ENCODE measurements around the gene MSI2.
"Not testable (repeated sequence)": the region's sequence is repeated elsewhere in the genome, so short reads cannot be mapped to it uniquely, and the experiment has no call there.

MSI2 gene

DNA sequence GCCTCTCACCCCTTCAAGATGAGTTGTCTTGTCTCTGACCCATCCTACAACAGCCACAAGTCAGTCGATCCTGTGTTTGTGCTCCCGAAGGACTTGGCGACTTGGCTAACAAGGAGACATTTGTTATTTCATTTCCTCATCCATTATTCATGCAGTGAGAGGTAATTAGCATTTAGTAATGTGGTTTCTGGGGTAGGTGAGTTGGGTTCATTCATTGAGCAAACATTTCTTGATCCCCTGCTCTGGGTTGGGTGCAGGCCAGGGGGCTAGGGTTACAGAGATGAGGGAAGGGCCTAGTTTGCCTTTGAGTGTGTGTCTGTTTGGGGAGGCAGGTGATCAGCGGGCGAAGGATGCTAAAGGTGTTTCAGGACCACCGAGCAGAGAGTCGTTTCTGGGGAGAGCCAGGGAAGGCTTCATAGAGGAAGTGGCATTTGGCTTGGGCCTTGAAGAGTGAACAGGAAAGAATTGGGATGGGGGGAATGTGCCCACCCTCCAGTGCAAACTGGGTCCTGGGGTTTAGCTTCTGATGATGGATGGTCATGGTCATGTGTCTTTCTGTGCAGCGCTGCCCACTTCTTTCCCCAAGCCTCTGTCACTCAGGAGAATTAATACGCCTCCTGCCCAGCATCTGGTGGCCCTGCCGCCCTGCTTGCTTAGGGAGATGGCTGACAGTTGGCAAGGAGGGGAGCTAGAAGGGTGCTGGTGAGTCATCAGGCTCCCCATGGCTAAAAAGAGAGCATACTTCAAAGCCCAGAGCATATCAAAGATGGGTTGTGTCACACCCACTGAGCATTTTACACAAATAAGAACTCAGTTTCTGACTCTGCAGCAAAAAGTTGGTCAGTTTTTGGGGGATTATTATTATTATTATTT lies 38.5 kb downstream of the MSI2 start:
- DNase-seq = peak; percentile 21

DNA sequence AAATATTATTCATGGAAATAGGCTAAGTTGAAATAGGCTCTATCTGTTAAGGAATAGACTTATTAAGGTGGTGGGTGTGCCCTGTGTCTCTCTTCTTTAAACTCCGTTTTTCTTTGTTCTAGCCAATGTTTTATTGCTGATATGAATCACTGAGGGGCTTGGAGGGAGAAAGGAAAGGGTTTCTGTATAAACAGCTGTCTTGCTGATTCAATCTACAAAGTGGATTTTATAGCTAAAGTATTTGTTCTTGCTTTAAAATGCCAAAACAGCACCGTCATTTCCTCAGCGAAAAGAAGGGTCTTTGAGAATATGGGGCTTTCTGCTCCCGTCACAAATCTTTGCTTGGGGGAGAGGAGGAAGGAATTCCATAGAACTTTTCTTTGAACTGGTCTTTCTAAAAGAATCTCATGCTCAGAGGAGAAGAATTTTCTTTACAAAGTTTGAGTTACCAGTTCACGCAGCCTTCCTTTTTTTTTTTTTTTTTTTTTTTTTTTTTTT lies 39.3 kb downstream of the MSI2 start:
- no peak for DNase-seq

DNA sequence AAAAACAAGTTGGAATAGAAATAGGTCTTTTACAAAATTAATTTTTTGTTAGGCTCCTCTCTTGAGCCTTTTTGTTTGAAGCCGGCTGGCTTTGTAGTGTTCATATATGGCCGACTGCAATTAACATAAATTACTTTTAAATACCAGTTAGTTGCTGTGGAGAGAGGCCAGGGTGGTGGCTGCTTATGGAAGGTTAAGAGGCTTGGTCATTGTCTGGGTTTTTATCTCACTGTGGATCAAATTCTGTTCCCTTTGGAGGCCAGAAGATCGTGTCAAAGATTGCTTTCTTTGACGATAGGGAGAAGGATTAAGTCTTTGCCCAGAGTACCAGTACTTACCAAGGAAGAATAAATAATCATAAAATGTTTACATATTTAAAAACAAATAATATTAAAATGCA lies 39.9 kb downstream of the MSI2 start:
- DNase-seq = no peak

DNA sequence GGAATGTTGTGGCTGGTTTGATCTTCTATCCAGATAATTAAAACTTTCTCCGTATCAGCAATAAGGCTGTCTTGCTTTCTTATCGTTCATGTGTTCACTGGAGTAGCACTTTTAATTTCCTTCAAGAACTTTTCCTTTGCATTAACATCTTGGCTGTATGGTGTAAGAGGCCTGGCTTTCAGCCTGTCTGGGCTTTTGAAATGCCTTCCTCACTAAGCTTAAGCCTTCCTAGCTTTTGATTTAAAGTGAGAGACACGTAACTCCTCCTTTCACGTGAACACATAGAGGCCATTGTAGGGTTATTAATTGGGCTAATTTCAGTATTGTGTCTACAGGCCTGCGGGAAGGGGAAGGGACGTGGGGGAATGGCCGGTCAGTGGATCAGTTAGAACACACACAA lies 42.9 kb downstream of the MSI2 start:
- DNase-seq = no peak

DNA sequence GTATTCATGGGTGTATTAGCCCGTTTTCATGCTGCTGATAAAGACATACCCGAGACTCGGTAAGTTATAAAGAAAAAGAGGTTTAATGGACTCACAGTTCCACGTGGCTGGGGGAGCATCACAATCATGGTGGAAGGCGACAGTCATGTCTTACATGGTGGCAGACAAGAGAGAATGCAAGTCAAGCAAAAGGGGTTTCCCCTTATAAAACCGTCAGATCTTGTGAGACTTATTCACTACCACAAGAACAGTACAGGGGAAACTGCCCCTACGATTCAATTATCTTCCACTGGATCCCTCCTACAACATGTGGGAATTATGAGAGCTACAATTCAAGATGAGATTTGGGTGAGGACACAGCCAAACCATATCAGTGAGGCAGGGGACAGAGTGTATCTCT lies 44.3 kb downstream of the MSI2 start:
- DNase-seq = not testable (repeated sequence)

DNA sequence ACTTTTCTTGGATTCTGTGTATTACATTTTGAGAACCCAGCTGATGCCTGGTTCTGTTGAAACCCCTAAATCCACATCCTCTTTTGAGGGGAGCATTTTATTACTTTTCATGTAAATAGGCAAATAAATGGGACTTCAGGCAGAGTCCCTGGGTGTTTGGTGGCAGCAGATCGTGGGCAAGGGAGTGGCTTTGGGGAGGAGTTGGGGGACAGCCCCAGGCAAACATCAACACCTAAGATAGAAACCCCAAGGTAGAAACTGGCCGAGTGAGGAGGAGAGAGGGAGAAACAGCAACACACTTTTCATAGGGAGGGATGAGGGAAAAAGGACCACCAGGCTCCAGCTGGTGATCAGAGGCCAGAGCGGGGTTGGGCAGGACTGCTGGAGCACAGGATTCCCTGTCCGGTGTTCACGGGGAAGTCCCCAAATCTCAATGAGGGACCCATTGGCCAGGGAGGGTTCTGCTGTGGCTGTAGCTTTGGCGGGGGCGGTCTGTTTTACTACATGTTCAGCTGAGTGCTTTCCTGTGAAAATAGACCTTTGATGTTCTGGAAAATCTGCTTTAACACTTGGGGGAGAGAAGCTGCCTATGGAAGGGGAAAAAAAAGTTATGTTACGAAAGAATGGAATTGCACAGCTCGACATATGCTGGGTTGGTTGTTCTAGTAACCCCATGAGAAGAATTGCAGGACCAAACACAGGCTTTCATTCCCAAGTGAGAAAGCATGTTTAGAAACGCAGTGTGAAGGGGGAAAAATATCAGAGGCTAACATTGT lies 46.6 kb downstream of the MSI2 start:
- DNase-seq = no peak

DNA sequence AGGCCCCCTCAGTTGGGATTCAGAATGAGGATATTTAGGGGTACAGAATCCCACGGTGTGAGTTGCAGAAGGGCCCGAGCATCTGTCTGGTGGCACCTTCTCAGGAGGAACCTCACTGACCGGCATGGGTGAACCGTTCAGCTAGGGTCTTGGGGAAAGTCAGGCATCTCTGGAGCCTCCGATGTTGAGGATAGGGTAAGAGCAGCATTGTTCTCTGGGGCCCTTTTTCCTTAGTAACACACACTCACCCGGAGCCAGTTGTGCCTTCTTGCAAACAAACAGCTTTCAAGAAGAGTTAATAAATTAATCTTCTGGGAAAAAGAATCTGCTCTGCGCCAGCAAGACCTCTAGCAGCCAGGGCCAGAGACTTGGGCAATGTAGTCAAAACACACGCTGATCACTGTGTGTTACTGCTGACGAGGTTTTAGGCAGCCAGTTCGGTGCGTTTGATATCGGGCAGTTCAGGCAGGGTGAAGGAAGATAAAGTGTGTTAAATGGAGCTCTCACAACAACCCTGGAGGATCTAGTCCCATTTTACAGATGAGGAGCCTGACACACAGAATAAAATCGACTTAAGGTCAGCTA lies 48.9 kb downstream of the MSI2 start:
- no peak for DNase-seq

DNA sequence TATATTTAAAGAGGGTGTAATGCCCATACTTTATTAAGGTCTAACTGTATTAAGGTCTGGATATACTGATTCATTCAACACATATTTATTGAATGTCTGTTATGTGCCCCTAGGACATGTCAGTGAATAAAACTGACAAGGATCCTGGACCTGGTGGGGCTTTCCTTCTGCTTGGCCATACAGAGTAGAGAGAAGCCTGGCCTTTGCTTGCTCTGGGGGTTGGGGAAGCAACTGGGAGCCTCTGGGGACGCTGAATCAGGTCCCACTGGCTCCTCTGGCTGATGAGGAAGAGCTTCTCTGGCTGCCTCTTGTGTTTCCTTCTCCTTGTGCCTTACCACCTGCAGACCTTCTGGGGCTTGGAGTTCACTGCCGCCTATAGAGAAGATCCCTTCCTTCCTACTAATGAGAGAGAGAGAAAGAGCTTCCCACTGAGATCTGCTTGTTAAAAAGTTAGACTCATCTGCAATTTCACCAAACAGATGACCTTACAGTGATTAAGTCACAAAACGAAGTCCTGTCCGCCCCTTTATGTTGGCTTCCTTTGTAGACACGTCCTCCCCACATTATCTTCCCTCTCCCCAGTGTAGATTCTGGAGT lies 49.7 kb downstream of the MSI2 start:
- DNase-seq = no peak

DNA sequence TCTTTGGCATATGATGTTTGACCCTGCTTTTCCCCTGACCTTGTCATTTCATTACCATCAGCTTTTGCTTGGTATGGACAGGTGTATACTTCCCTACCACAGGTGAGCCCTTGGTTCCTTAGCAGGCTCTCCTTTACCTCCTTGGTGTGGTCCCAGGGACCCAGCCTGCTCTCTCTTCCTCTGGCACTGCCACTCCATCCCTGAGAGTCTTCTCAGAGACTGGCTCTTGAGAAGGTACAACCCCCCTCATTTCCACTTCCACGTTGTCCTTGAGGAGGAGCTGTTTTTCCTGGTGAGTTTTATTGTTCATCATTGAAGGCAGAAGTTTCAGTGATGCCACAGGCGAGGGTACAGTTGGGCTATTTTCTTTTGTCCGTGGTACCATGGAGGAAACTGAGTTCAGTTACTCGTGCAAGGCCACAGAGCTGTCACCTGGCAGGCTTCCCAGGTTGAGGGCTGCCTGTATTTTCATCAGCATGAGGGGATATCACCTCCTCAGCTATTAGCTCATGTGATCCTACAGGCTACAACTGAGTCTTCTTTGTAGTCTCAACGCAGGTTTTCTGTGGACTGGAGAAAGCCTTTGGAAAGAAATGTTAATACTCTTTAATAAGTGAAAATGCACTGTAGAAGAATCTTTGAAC lies 52.3 kb downstream of the MSI2 start:
- no peak for DNase-seq

DNA sequence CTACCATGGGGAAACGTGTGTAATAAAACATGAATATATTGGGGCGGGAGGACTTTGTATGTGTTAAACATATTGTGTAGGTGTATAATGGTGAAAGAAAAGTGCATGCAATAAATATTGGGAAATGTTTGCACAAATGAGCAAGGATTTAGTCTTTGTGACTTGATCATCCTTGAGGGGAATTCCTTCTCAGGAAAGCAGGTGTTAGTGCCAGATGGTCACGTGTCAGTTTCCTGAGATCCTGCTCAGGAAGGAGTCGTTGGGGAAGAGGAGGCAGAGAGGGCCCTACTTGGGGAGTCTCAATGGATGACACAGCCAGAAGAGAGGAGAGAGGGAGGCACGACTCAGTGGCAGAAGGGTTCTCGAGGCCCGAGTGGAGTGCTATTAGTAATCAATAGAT lies 53.2 kb downstream of the MSI2 start:
- DNase-seq = no peak

DNA sequence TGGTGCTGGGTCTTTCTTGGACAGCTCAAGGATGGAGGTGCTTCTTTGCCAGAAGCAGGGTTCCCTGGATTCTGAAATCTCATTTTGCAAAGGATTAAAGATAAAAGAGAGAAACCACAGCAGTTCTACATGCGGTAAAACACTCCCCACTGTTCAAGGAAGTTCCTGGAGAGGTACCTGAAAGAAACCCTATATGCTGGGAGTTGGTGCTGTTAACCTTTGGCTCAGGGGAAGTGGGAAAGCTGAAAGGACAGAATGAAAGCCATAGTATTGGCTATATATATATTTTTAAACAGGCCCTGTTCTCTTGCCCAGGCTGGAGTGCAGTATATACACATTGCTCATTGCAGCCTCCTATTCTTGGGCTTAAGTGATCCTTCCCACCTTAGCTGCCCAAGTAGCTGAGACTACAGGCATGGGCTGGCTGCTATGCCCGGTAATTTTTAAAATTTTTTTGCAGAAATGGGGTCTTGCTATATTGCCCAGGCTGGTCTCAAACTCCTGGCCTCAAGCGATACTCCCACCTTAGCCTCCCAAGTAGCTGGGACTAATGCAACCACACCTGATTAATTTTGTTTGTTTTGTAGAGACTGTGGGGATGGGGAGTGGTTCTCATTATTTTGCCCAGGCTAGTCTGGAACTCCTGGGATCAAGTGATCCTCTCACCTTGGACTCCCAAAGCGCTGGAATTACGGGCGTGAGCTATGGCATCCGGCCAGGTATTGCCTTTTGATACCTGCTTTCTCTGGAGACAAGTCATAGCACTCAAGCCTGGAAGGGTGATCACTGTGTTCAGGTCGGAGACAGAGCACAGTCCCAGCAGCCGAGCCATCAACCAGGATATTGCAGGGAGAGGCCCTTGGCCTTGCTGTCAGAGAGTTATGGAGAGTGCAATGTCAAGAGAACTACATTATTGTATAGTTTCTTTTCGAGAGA lies 55.2 kb downstream of the MSI2 start:
- no peak for DNase-seq

DNA sequence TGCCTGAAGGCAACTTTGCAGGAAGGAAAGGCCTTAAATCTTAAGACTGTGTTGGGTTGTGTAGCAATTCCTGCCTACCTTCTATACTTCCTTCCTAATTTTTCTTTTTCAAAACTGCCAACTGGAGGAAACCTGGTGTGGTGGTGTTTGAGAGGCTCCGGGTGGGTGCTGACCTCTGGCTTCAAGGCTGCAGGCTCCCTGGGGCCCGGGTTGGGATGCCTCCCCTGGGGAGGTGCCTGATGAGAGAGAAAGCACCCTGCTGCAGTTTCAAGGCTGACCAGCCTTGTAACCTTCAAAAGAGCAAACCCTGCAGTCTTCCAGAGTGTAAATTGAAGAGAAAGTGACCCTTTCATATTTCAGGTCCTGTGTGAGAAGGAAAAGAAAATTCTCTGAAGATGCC lies 55.9 kb downstream of the MSI2 start:
- DNase-seq = no peak

DNA sequence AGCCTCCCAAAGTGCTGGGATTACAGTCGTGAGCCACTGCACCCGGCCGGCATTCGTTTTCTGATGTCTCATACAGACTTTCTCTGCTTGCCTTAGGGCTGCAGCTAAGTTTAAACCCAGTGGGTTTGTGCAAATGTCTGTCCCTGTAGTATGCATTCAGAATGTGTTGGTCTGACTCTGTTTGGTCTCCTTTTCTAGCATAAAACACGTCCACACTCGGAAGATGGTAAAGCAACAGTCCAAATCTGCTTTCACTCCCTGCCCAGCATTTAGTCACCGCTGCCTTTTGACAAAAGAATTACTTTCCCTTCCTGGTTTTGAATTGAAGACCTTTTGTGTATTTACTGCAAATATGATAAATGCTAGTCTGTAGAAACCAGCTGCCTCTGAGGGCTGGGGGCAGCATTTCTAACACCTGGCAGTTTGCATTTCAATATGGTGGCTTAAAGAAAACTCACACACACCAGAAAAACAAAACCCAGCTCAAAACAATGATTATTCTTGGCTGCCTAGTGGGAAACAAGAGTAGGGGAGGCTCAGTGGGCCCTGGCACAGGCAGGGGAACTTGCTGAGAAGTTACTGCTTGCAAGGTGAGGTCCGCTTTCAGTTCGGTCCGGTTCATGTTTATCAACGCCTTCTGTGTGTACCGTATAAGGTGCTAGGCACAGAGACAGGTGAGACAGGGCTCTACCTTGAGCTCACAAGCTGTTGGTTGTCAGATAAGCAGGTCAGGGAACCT lies 56.9 kb downstream of the MSI2 start:
- DNase-seq = peak; percentile 28

DNA sequence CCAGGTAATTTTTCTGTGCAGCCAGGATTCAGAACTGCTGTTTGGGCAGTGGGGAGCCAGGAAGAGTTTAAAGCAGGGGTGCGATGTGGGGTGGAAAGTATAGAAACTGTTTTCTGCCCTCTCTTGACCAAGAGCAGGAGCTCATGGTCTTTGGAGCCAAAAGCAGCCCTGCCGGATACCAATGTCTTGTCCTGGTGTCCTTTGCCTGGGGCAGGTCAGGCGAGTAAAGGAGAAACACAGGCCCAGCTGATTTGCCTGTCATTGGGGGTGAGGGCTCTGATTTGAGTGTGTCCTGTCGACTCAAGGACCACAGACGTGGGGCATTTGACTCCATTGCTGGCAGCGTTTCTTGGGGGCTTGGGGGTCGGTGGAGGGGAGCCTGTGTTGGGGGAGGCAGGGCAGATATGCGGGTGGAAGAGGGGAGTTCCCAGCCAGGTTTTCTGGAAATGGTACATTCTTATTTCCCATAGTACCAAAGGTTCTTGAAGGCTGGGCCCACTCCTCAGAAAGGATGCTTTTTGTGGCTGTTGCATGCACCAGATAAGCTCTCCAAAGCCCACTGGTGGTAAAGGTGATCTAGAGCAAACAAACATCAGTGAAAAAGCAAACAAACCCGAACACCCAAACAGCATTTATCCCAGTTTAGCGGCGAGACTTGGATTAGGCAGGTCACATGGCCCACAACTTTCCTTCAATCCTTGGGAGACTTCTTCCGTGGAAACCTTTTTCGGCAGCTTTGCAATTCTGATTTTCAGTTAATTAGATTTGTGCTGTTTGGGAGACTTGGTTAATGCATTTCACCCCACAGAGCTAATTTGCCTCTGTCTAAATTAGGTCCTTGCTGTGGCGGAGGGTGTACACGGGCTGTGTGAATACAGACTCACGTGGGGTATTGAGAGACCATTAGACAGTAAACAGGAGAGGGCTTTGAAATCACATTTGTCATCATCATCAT lies 59.0 kb downstream of the MSI2 start:
- no peak for DNase-seq

DNA sequence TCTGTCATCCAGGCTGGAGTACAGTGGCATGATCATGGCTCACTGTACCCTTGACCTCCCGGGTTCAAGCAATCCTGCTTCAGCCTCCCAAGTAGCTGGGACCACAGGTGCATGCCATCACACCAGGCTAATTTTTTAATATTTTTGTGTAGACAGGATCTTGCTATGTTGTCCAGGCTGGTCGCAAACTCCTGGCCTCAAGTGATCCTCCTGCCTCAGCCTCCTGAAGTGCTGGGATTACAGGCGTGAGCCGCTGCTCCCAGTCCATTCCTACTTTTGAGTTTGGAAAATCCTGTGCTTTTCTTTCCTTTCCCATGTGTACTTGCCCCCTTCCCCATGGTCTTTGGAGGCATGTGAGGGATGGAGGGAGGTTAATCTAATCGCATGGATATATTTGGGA lies 60.0 kb downstream of the MSI2 start:
- no peak for DNase-seq

DNA sequence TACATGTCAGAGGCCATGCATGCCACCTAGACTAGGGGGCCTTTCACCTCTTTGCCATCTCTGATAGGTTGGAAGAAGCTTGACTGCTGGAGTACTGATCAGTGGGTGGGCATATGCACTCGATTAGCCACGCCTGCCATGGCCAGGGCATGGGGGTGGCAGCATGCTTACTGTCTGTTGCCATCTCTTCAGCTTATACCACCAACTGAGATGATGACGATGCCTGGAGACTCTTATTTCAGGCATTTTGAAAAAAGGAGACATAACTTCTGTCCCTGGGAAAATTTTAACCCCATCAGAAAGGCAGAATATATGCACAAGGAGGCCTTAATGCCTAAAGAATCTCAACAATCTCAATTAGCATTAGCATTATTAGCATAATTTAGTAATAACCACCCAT lies 60.8 kb downstream of the MSI2 start:
- DNase-seq = no peak

DNA sequence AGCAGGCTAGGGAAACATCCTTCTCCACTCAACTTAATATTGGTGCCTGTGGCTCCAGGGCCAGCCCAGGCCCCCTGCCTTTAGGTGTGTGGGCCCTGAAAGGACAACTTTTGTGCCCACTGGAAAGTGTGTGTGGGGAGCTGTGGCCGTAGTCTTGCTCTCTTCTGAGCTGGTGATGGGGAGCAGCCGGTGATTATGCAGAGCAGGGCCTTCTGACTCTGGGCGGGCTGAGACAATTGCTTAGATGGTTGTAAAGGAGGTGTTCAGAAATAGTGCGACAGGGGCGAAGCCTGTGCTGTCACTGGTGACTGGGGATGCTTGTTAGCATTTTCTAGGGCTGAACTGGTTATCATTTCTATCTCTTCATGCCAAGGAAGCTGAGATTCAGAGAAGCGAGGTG lies 62.6 kb downstream of the MSI2 start:
- no peak for DNase-seq

DNA sequence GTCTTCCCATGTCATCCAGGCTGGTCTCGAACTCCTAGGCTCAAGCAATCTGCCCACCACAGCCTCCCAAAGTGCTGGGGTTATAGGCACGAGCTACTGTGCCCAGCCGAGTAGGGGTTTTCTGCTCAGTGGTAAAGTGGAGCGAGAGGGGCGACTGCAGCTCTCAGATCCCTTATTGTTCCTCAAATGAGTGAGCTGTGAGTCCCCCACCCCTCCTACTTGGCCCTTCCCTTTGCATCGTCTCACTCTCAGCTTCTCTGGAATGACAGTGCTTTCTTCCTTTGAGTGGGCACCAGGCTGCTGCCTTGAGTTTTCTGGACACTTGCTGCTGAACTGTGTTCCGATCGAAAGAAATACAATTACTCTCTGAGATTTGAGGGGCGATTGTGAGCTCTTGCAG lies 63.5 kb downstream of the MSI2 start:
- no peak for DNase-seq

DNA sequence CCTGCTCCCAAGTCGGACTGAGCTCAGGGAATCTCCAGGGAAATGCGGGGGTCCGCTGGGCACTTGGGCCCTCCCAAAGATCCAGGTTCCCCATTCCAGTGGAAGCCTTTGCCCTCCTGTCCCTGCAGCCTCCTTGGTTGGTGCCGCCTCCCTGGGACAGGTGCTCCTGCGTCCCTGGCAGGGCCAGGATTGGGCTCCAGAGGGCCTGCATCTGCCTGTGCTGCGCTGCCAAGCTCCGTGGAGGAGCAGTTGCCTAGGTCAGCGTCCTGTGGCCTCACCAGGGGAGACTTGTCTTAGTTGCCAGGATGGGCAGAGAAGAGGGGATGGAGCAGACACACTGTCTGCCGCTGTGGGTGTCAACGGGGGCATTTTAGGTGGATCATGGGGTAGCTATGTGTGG lies 67.1 kb downstream of the MSI2 start:
- no peak for DNase-seq

DNA sequence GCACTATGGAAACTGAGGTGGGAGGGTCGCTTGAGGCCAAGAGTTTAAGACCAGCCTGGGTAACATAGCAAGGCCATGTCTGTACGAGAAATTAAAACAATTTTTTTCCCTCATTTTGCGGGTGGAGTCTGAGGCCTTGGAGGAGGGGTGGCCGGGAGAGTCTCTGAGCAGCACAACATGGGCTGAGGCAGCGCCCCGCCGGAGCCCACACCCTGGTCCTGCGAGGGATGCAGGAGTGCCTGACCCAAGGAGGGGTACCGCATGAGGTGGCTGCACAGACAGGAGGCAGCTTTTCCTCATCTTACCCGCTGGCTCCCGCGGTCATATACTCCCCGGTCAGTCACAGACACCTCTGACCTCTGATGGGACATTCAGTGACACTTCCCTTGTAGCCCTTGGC lies 67.7 kb downstream of the MSI2 start:
- DNase-seq = no peak
